SK-N-SH (cell line): ENCODE data around the gene ZNF786. TPM values are rescaled to one million over a fixed set of nuclear protein-coding genes. Genes with fewer than 3 reads are reported as not detected.
"Not testable (repeated sequence)": the region's sequence is repeated elsewhere in the genome, so short reads cannot be mapped to it uniquely, and the experiment has no call there.

Source experiments
- CTCF ChIA-PET: fragments of 300-600, 350-600 bp; formaldehyde crosslinking; extraction: SDS; loops from one replicate; lab custom pipeline; 2021; lab: Yijun Ruan, JAX
- POLR2A ChIA-PET: fragments of 350-600 bp; sonication (Branson Sonifier 250); formaldehyde crosslinking; extraction: SDS; loops from one replicate; lab custom pipeline; 2020; ENCODE audit warnings: antibody characterized with exemption, inconsistent platforms; lab: Yijun Ruan, JAX
- DNase-seq: peaks from one replicate; pipeline ENCODE4 v3.0.0; 2012
- H2AFZ ChIP-seq: fragments of 200-600 bp; sonication (generic); 2 replicates; pipeline ENCODE4 v1.8.1; 2016; ENCODE audit warnings: antibody characterized with exemption, mild to moderate bottlenecking, low read depth
- H3F3A ChIP-seq: fragments of 200-600 bp; sonication (generic); replicated peaks from 2 replicates; pipeline ENCODE3; 2016; ENCODE audit warnings: antibody characterized with exemption, mild to moderate bottlenecking; ENCODE audit not compliant: insufficient read depth
- H3K27ac ChIP-seq, 2 experiments: fragments of 200-500 bp in 1 of 2; fragments of 200-600 bp in 1 of 2; sonication (Bioruptor generic) in 1 of 2; sonication (generic), shearing (Covaris generic) in 1 of 2; 2 replicates each; pipeline versions ENCODE4 v1.5.1 to v1.6.1; 2014 to 2016; ENCODE audit warnings: low read depth in 2 of 2, inconsistent platforms in 1 of 2, low read length in 1 of 2, mild to moderate bottlenecking in 1 of 2, mixed read lengths in 1 of 2
- H3K27me3 ChIP-seq: fragments of 200-600 bp; sonication (generic), shearing (Covaris generic); 2 replicates; pipeline ENCODE4 v1.6.1; 2016; ENCODE audit warnings: mixed run types; ENCODE audit not compliant: insufficient read depth
- H3K36me3 ChIP-seq, 2 experiments: fragments of 200-500 bp in 1 of 2; fragments of 200-600 bp in 1 of 2; sonication (Bioruptor generic) in 1 of 2; sonication (generic) in 1 of 2; replicated peaks in 1 of 2; 2 replicates each; pipeline versions ENCODE3 to v1.5.1; 2014 to 2016; ENCODE audit warnings: low read length in 1 of 2, mild to moderate bottlenecking in 1 of 2; ENCODE audit not compliant: insufficient read depth in 2 of 2, control insufficient read depth in 1 of 2
- H3K4me1 ChIP-seq, 2 experiments: fragments of 200-500 bp in 1 of 2; fragments of 200-600 bp in 1 of 2; sonication (Bioruptor generic) in 1 of 2; sonication (generic), shearing (Covaris generic) in 1 of 2; 2 replicates each; pipeline versions ENCODE4 v1.5.1 to v1.6.1; 2014 to 2016; ENCODE audit warnings: low read depth in 1 of 2, low read length in 1 of 2, mixed run types in 1 of 2; ENCODE audit not compliant: insufficient read depth in 2 of 2, control insufficient read depth in 1 of 2
- H3K4me2 ChIP-seq: fragments of 200-600 bp; sonication (generic), shearing (Covaris generic); 2 replicates; pipeline ENCODE4 v1.6.1; 2017; ENCODE audit warnings: mixed run types
- H3K4me3 ChIP-seq, 2 experiments: fragments of 200-500 bp in 1 of 2; fragments of 200-600 bp in 1 of 2; sonication (Bioruptor generic) in 1 of 2; sonication (generic), shearing (Covaris generic) in 1 of 2; 2 replicates each; pipeline versions ENCODE4 v1.5.1 to v1.8.1; 2014 to 2016; ENCODE audit warnings: low read depth in 2 of 2, inconsistent platforms in 1 of 2, low read length in 1 of 2, mild to moderate bottlenecking in 1 of 2, mixed read lengths in 1 of 2, moderate library complexity in 1 of 2
- H3K79me2 ChIP-seq: fragments of 200-600 bp; sonication (generic); 2 replicates; pipeline ENCODE4 v1.8.1; 2017; ENCODE audit warnings: mild to moderate bottlenecking; ENCODE audit not compliant: insufficient read depth
- H3K9ac ChIP-seq: fragments of 200-600 bp; sonication (generic); 2 replicates; pipeline ENCODE4 v1.6.1; 2017; ENCODE audit warnings: mixed run types
- H3K9me2 ChIP-seq: fragments of 200-600 bp; sonication (generic); 2 replicates; pipeline ENCODE4 v1.6.1; 2017; ENCODE audit warnings: mixed run types
- H3K9me3 ChIP-seq: fragments of 200-600 bp; sonication (generic); 2 replicates; pipeline ENCODE4 v1.6.1; 2017; ENCODE audit warnings: mixed run types, mild to moderate bottlenecking, moderate library complexity
- H4K20me1 ChIP-seq: fragments of 200-600 bp; sonication (generic); 2 replicates; pipeline ENCODE4 v1.6.1; 2017; ENCODE audit warnings: mild to moderate bottlenecking, mixed run types; ENCODE audit not compliant: insufficient read depth
- FOXM1 ChIP-seq: IDR thresholded peaks from 2 replicates; pipeline ENCODE4 v1.4.0; 2012; ENCODE audit warnings: low read depth, mild to moderate bottlenecking
- NFIC ChIP-seq: IDR thresholded peaks from 2 replicates; pipeline ENCODE4 v1.4.0; 2012; ENCODE audit warnings: borderline replicate concordance
- POLR2AphosphoS5 ChIP-seq: IDR thresholded peaks from 2 replicates; pipeline ENCODE4 v1.6.1; 2012; ENCODE audit warnings: low read depth, low read length
- RCOR1 ChIP-seq: fragments of 150-350 bp; IDR thresholded peaks from 2 replicates; pipeline ENCODE4 v1.6.1; 2017; ENCODE audit warnings: antibody characterized with exemption, low read length
- RFX5 ChIP-seq: IDR thresholded peaks from 2 replicates; pipeline ENCODE4 v1.6.1; 2012; ENCODE audit warnings: mild to moderate bottlenecking, improper control_type of control experiment, low read length
- TAF1 ChIP-seq: IDR thresholded peaks from 2 replicates; pipeline ENCODE4 v1.6.1; 2012; ENCODE audit warnings: low read depth, mild to moderate bottlenecking, low read length, moderate library complexity, borderline replicate concordance
- TCF12 ChIP-seq: IDR thresholded peaks from 2 replicates; pipeline ENCODE4 v1.4.0; 2012
- WGBS: methylation state at CpG from one replicate; pipeline ENCODE4 v1.1.6; 2017; ENCODE audit warnings: low lambda C conversion rate; 5-methylcytosine and 5-hydroxymethylcytosine counted together
- polyA plus RNA-seq, 3 experiments: library from polyadenylated mRNA; depleted of rRNA; stranded (reverse); fragments of >200 nt; gene quantifications; 2 replicates each; pipeline ENCODE4 v1.2.3, GENCODE V29; 2012
- TF ChIP-seq, protein P1 (sequence below): IDR thresholded peaks from 2 replicates; pipeline ENCODE4; 2012
- TF ChIP-seq, protein P2 (sequence below): fragments of 150-350 bp; IDR thresholded peaks from 2 replicates; pipeline ENCODE4 v1.6.1; 2017; ENCODE audit warnings: antibody characterized with exemption, low read length, low read depth, borderline replicate concordance

The ZNF786 gene
- polyA plus RNA-seq, 1 of the 3 experiments (the other 2 are of a cell fraction) = 5.0 TPM

DNA sequence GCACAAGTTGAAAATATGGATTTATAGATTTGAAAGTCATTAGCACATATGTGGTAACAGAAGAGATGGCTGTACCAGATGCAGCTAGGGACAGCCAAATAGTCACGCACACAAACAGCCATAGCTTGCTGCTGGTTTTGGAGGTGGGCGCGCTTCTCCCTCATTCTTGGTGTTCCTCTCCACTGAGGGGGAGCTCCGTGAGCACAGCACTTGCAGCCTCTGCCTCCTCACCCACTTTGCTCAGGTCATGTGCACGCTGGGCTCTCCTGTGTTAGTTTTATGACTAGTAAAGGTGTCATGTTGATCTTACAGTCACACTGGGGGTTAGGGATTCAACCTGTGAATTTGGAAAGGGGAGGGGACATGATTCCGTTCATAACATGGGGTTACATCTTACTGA is 8.5 kb upstream of the ZNF786 start:
- no peak for TF ChIP-seq TAF1
- no peak overlapping the region for H3K4me3 ChIP-seq
- CTCF ChIA-PET = interaction anchor here (2.8 kb wide), 1 partner anchor 26 kb away, joined by 10 read pairs; the partner anchor contains the start of gene ZNF425
- no peak overlapping the region for H3K4me2 ChIP-seq
- WGBS = 82% methylated on average over 6 of the region's 6 CpGs
- POLR2A ChIA-PET = no interaction called here
- no peaks in the 10 kb centered on the region for H3K9me2 ChIP-seq
- H2AFZ ChIP-seq = no peak overlapping the region
- no peaks in the 10 kb centered on the region for H3K79me2 ChIP-seq
- H3K9ac ChIP-seq = no peak overlapping the region
- no peak for DNase-seq
- H3K9me3 ChIP-seq = no peaks in the 10 kb centered on the region
- no peaks in the 10 kb centered on the region for H3K4me1 ChIP-seq
- H3F3A ChIP-seq = no peaks in the 10 kb centered on the region
- no peaks in the 10 kb centered on the region for H3K36me3 ChIP-seq
- no peaks in the 10 kb centered on the region for H3K27me3 ChIP-seq
- H4K20me1 ChIP-seq = no peaks in the 10 kb centered on the region
- no peak overlapping the region for H3K27ac ChIP-seq

DNA sequence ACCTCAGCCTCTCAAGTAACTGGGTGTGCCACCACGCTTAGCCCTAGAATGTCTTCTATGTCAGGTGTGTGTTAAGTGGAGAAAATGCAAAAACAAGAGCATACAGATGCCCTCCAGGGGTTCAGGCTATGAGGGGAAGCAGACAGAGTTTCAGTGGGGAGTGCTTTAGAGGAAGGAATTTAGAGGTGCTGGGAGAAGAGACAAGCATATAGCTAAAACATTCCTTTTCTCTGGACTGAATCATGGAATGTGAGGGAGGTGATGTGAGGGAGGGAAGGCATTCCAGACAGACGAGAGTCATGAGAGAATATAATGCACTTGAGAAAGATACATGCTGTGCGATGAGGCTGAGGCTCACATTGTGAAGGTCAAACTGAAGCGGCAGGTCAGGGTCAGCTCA is 6.6 kb upstream of the ZNF786 start:
- H3K4me3 ChIP-seq = no peak overlapping the region
- H3K9me3 ChIP-seq = no peaks in the 10 kb centered on the region
- H3K36me3 ChIP-seq = no peaks in the 10 kb centered on the region
- CTCF ChIA-PET = interaction anchor here (1.0 to 1.6 kb wide), 4 partner anchors 29 to 49 kb away, joined by 3 to 5 read pairs (median 4); partner anchors contain the start of genes ZNF398 and ZNF425
- no peaks in the 10 kb centered on the region for H3K4me1 ChIP-seq
- H3K79me2 ChIP-seq = no peaks in the 10 kb centered on the region
- H3K27ac ChIP-seq = no peak overlapping the region
- no peaks in the 10 kb centered on the region for H3K9me2 ChIP-seq
- DNase-seq = no peak
- H3K9ac ChIP-seq = no peak overlapping the region
- no peaks in the 10 kb centered on the region for H4K20me1 ChIP-seq
- 0 out of 2 replicates have a peak overlapping the region, but pooled peaks have one; percentile 1 for H2AFZ ChIP-seq
- H3K27me3 ChIP-seq = no peaks in the 10 kb centered on the region
- H3K4me2 ChIP-seq = no peak overlapping the region
- WGBS = 60% methylated on average over 4 of the region's 4 CpGs
- peaks cover 8% of the 10 kb centered on the region for H3F3A ChIP-seq
- TF ChIP-seq FOXM1 (no peak), POLR2AphosphoS5 (no peak), RCOR1 (no peak), RFX5 (no peak), NFIC (no peak)
- TF ChIP-seq, protein P1, sequence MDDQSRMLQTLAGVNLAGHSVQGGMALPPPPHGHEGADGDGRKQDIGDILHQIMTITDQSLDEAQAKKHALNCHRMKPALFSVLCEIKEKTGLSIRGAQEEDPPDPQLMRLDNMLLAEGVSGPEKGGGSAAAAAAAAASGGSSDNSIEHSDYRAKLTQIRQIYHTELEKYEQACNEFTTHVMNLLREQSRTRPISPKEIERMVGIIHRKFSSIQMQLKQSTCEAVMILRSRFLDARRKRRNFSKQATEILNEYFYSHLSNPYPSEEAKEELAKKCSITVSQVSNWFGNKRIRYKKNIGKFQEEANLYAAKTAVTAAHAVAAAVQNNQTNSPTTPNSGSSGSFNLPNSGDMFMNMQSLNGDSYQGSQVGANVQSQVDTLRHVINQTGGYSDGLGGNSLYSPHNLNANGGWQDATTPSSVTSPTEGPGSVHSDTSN = no peak
- TF ChIP-seq, protein P2, sequence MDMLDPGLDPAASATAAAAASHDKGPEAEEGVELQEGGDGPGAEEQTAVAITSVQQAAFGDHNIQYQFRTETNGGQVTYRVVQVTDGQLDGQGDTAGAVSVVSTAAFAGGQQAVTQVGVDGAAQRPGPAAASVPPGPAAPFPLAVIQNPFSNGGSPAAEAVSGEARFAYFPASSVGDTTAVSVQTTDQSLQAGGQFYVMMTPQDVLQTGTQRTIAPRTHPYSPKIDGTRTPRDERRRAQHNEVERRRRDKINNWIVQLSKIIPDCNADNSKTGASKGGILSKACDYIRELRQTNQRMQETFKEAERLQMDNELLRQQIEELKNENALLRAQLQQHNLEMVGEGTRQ = no peak
- POLR2A ChIA-PET = no interaction called here

DNA sequence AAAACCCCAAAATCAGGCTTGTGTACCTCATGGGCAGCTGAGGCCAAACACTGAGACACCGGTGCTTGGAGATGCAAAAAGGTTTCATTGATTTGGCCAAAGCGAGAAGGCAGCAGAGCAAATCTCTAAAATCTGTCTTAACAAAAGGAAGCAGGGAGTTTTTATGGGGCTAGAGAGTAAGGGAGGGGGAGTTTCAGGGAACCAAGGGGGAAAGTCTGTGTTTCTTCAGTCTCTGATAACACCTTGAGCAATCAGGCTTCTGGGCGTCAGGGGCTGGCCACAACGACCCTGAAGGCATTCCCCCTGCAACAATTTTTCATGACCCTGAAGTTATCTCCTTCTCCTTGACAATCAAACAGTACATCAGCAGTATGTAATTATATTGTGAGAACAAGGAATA is 2.7 kb upstream of the ZNF786 start:
- Histone ChIP-seq H2AFZ (0 out of 2 replicates have a peak overlapping the region, but pooled peaks have one; percentile 0), H3K27ac (no peak overlapping the region), H3K4me1 (no peaks in the 10 kb centered on the region; a peak in 1 of 4 replicates), H3K36me3 (peaks cover 0 to 4% of the 10 kb centered on the region in 2 experiments), H3K9ac (no peak overlapping the region), H3K9me2 (no peaks in the 10 kb centered on the region), H3K9me3 (no peaks in the 10 kb centered on the region), H3K4me2 (no peak overlapping the region), H4K20me1 (no peaks in the 10 kb centered on the region), H3K79me2 (peaks cover 22% of the 10 kb centered on the region), H3K27me3 (no peaks in the 10 kb centered on the region), H3F3A (peaks cover 20% of the 10 kb centered on the region), H3K4me3 (no peak overlapping the region)
- ChIA-PET POLR2A (no interaction called here), CTCF (interaction anchor here (1.2 to 1.9 kb wide), 3 partner anchors 27 to 88 kb away, joined by 5 to 6 read pairs (median 5); no protein-coding TSS in a partner anchor)
- DNase-seq = no peak
- 80% methylated on average over 4 of the region's 4 CpGs for WGBS
- no peak for TF ChIP-seq TAF1
- TF ChIP-seq RFX5 = no peak
- no peak for TF ChIP-seq TCF12

DNA sequence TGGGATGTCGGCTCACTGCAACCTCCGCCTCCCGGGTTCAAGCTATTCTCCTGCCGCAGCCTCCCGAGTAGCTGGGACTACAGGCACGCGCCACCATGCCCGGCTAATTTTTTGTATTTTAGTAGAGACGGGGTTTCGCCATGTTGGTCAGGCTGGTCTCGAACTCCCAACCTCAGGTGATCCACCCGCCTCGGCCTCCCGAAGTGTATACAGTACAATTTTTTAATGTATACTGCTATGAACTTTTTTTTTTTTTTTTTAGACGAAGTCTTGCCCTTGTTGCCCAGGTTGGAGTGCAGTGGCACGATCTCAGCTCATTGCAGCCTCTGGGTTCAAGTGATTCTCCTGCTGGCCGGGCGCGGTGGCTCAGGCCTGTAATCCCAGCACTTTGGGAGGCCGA is 1.7 kb upstream of the ZNF786 start:
- ChIA-PET CTCF (interaction anchor here (1.8 to 1.9 kb wide), 2 partner anchors 26 to 34 kb away, joined by 5 to 10 read pairs; partner anchors contain the start of gene ZNF425), POLR2A (interaction anchor here (0.7 kb wide), 2 partner anchors 17 to 34 kb away, joined by 3 read pairs; partner anchors contain the start of gene ZNF425)
- DNase-seq, H3K9me2 ChIP-seq, H3K27ac ChIP-seq, H3K4me1 ChIP-seq, H3K9me3 ChIP-seq, H3K4me2 ChIP-seq, H4K20me1 ChIP-seq, H2AFZ ChIP-seq, H3K27me3 ChIP-seq, H3K4me3 ChIP-seq, H3K9ac ChIP-seq, H3K36me3 ChIP-seq: not testable (repeated sequence)
- Histone ChIP-seq H3F3A (peaks cover 20% of the 10 kb centered on the region), H3K79me2 (peaks cover 31% of the 10 kb centered on the region)
- 97% methylated on average over 20 of the region's 20 CpGs for WGBS
